Aorta (tissue), 5 donors: Measurements from ENCODE around the gene STX16. TPM values are rescaled to one million over a fixed set of nuclear protein-coding genes. Genes with fewer than 3 reads are reported as not detected.

ENCODE experiments used
- ATAC-seq: fragments of 200-7000 bp; cut with Tn5 transposase; one replicate; pipeline ENCODE4 v1.9.1; 2022; ENCODE audit warnings: moderate library complexity; ENCODE audit not compliant: low FRiP score
- DNase-seq, 2 donors: peaks; one replicate each; pipeline ENCODE4 v3.0.0-alpha.2; 2020
- H3K27ac ChIP-seq, 2 donors: one replicate each; pipeline ENCODE4 v1.5.1; 2013; ENCODE audit warnings: low read length in 2 of 2, mild to moderate bottlenecking in 2 of 2, moderate library complexity in 2 of 2, control low read depth in 1 of 2, inconsistent platforms in 1 of 2, low read depth in 1 of 2
- H3K27me3 ChIP-seq, 2 donors: one replicate each; pipeline ENCODE4 v1.6.1; 2013; ENCODE audit warnings: control low read depth in 1 of 2, low read length in 1 of 2, mild to moderate bottlenecking in 1 of 2, moderate library complexity in 1 of 2; ENCODE audit not compliant: insufficient read depth in 2 of 2, control insufficient read depth in 1 of 2
- H3K36me3 ChIP-seq, 2 donors: one replicate each; pipeline ENCODE4 v1.6.1; 2013; ENCODE audit warnings: control low read depth in 1 of 2, low read length in 1 of 2, mild to moderate bottlenecking in 1 of 2; ENCODE audit not compliant: insufficient read depth in 2 of 2, control insufficient read depth in 1 of 2
- H3K4me1 ChIP-seq, 2 donors: one replicate each; pipeline ENCODE4 v1.6.1; 2013; ENCODE audit warnings: low read length in 2 of 2, control low read depth in 1 of 2, mild to moderate bottlenecking in 1 of 2, moderate library complexity in 1 of 2; ENCODE audit not compliant: insufficient read depth in 2 of 2, control insufficient read depth in 1 of 2
- H3K4me3 ChIP-seq, 2 donors: one replicate each; pipeline ENCODE4 v1.5.1; 2013; ENCODE audit warnings: low read length in 2 of 2, control low read depth in 1 of 2, mild to moderate bottlenecking in 1 of 2
- H3K9me3 ChIP-seq: one replicate; pipeline ENCODE4 v1.6.1; 2013; ENCODE audit warnings: mild to moderate bottlenecking, low read length; ENCODE audit not compliant: control insufficient read depth
- WGBS, 2 donors: extraction: QIAGEN DNeasy Blood & Tissue Kit; methylation state at CpG; one replicate each; pipeline ENCODE4 v1.1.7; 2013; 5-methylcytosine and 5-hydroxymethylcytosine counted together
- intact Hi-C, 2 donors: fragments of 100-400 bp; cut with DNase I; formaldehyde crosslinking; loops; one replicate each; pipeline versions ENCODE4 v1.14.2 to v1.15.0; 2022
- polyA plus RNA-seq, 2 donors: library from polyadenylated mRNA; stranded (reverse); fragments of 200-250 nt; gene quantifications; one replicate each; pipeline ENCODE4 v1.2.3, GENCODE V29; 2013
- total RNA-seq, 2 donors: library from RNA; stranded (reverse); fragmentation: NEBNext Ultra II Directional; extraction: Animal tissue kit (Norgen Biotek cat#: 25700); gene quantifications; one replicate each; pipeline ENCODE4 v1.2.1, GENCODE V29; 2021
- donor health status: healthy with polysubstance abuse.
- donor health status: Bipolar disorder and iron deficiency.
- donor health status: DM: no; HTN: no; CAD: no.
- donor health status: DM: no; HTN: no; CAD: no.
- donor health status: DM: yes; HTN: yes; CAD: no.

STX16 gene
- total and polyA plus RNA-seq, 4 donors, result 17.9 to 75.7 (median 59.6) TPM

GRCh38 chr20:58609026-58609425, 42.1 kb upstream of the STX16 start:
- Histone ChIP-seq H3K9me3 (no peaks in the 10 kb centered on the region), H3K4me3 (no peak overlapping the region), H3K27ac (no peak overlapping the region), H3K36me3 (no peaks in the 10 kb centered on the region), H3K27me3 (no peaks in the 10 kb centered on the region), H3K4me1 (no peaks in the 10 kb centered on the region)
- 97 to 98% methylated on average over 12 of the region's 12 CpGs for WGBS, 2 donors
- ATAC-seq, result no peak
- intact Hi-C loops, result no loop called here
- peak; percentile 19 to 43 for DNase-seq

- H3K4me1 ChIP-seq, result no peaks in the 10 kb centered on the region
- H3K36me3 ChIP-seq, result no peaks in the 10 kb centered on the region
- DNase-seq (peak in 1 of 2 donors; percentile 42), ATAC-seq (no peak)
- 95 to 97% methylated on average over 19 of the region's 19 CpGs for WGBS, 2 donors
- no peak overlapping the region for H3K4me3 ChIP-seq
- intact Hi-C loops, result no loop called here
- H3K27ac ChIP-seq, result no peak overlapping the region
- no peaks in the 10 kb centered on the region for H3K27me3 ChIP-seq
- H3K9me3 ChIP-seq, result no peaks in the 10 kb centered on the region
These were observed 40.8 kb upstream of the STX16 start for GRCh38 chr20:58610071-58610800.

- H3K27me3 ChIP-seq, result no peaks in the 10 kb centered on the region
- H3K27ac ChIP-seq, result no peak overlapping the region
- no peaks in the 10 kb centered on the region for H3K9me3 ChIP-seq
- DNase-seq, result peak; percentile 29 to 61
- 94 to 95% methylated on average over 10 of the region's 10 CpGs for WGBS, 2 donors
- intact Hi-C loops, result no loop called here
- no peak for ATAC-seq
- H3K4me3 ChIP-seq, result no peak overlapping the region
- H3K4me1 ChIP-seq, result no peaks in the 10 kb centered on the region
- no peaks in the 10 kb centered on the region for H3K36me3 ChIP-seq
These were observed 40.3 kb upstream of the STX16 start for GRCh38 chr20:58610811-58611210.

GRCh38 chr20:58611236-58612030, 39.6 kb upstream of the STX16 start:
- H3K27me3 ChIP-seq, result no peaks in the 10 kb centered on the region
- ATAC-seq, result no peak
- H3K27ac ChIP-seq, result no peak overlapping the region
- no peaks in the 10 kb centered on the region for H3K36me3 ChIP-seq
- WGBS, 2 donors, result 44 to 49% methylated on average over 10 of the region's 10 CpGs
- no peaks in the 10 kb centered on the region for H3K9me3 ChIP-seq
- intact Hi-C loops, result loop anchor here in 1 of 2 donors (2.0 kb wide), 1 partner anchor 39 kb away; no protein-coding TSS in a partner anchor
- no peaks in the 10 kb centered on the region for H3K4me1 ChIP-seq
- peak; percentile 44 to 72 for DNase-seq
- H3K4me3 ChIP-seq, result no peak overlapping the region

GRCh38 chr20:58612121-58612691, 38.9 kb upstream of the STX16 start:
- DNase-seq, result peak in 1 of 2 donors; percentile 53
- H3K27ac ChIP-seq, result peak overlapping the region; percentile 6 to 78
- intact Hi-C loops, result loop anchor here in 1 of 2 donors (2.0 kb wide), 1 partner anchor 39 kb away; no protein-coding TSS in a partner anchor
- no peaks in the 10 kb centered on the region for H3K9me3 ChIP-seq
- WGBS, 2 donors, result 6 to 10% methylated on average over 14 of the region's 14 CpGs
- ATAC-seq, result no peak
- no peak overlapping the region for H3K4me3 ChIP-seq
- no peaks in the 10 kb centered on the region for H3K27me3 ChIP-seq
- H3K4me1 ChIP-seq, result no peaks in the 10 kb centered on the region
- H3K36me3 ChIP-seq, result no peaks in the 10 kb centered on the region

- 12 to 23% methylated on average over 17 of the region's 17 CpGs for WGBS, 2 donors
- no peak overlapping the region for H3K4me3 ChIP-seq
- no peak for ATAC-seq
- intact Hi-C loops, result loop anchor here in 1 of 2 donors (2.0 kb wide), 1 partner anchor 40 kb away; no protein-coding TSS in a partner anchor
- H3K9me3 ChIP-seq, result no peaks in the 10 kb centered on the region
- peak; percentile 51 to 76 for DNase-seq
- H3K27me3 ChIP-seq, result no peaks in the 10 kb centered on the region
- no peaks in the 10 kb centered on the region for H3K4me1 ChIP-seq
- no peaks in the 10 kb centered on the region for H3K36me3 ChIP-seq
- H3K27ac ChIP-seq, result peak overlapping the region; percentile 68 to 78
These were observed 37.8 kb upstream of the STX16 start for GRCh38 chr20:58613061-58613854.

GRCh38 chr20:58614366-58614765, 36.7 kb upstream of the STX16 start:
- Histone ChIP-seq H3K9me3 (no peaks in the 10 kb centered on the region), H3K27me3 (no peaks in the 10 kb centered on the region), H3K4me1 (no peaks in the 10 kb centered on the region), H3K36me3 (no peaks in the 10 kb centered on the region), H3K4me3 (no peak overlapping the region), H3K27ac (no peak overlapping the region)
- ATAC-seq (no peak), DNase-seq (peak in 1 of 2 donors; percentile 28)
- intact Hi-C loops, result no loop called here
- WGBS, 2 donors, result 96 to 97% methylated on average over 13 to 14 of the region's 14 CpGs
